GM18951 (cell line): ENCODE results near the gene CANT1.

Source experiments
- POLR2A ChIP-seq: IDR thresholded peaks from 4 replicates; pipeline ENCODE4 v1.6.1; 2011; ENCODE audit warnings: mild to moderate bottlenecking; ENCODE audit not compliant: insufficient read length, insufficient read depth; ENCODE audit errors: extremely low read depth
- in situ Hi-C: fragments of 300-500 bp; cut with MboI; formaldehyde crosslinking; loops from one replicate; pipeline ENCODE4 v1.12.0; 2022; ENCODE audit warnings: low sequenced_read_pairs, mixed read lengths, inconsistent platforms; ENCODE audit not compliant: unreplicated experiment

CANT1 gene

GRCh38 chr17:79047291-79047920 is 37.8 kb upstream of the CANT1 start:
- in situ Hi-C loops = no loop called here
- TF ChIP-seq POLR2A = no peak

- in situ Hi-C loops = no loop called here
- TF ChIP-seq POLR2A = no peak
Measured at GRCh38 chr17:79046916-79047280, 37.3 kb upstream of the CANT1 start.

GRCh38 chr17:79046197-79046915 is 36.8 kb upstream of the CANT1 start:
- no peak for TF ChIP-seq POLR2A
- in situ Hi-C loops = no loop called here

- no peak for TF ChIP-seq POLR2A
- in situ Hi-C loops = no loop called here
Measured at GRCh38 chr17:79045842-79046196, 36.3 kb upstream of the CANT1 start.

GRCh38 chr17:79045001-79045729 is 35.6 kb upstream of the CANT1 start:
- in situ Hi-C loops = no loop called here

GRCh38 chr17:79044462-79044861 is 34.9 kb upstream of the CANT1 start:
- in situ Hi-C loops = no loop called here
- TF ChIP-seq POLR2A = no peak

More at GRCh38 chr17:79045001-79045729, 35.6 kb upstream of the CANT1 start:
- no peak for TF ChIP-seq POLR2A

- TF ChIP-seq POLR2A = no peak
- in situ Hi-C loops = no loop called here
Measured at GRCh38 chr17:79043931-79044320, 34.4 kb upstream of the CANT1 start.

GRCh38 chr17:79043191-79043930 is 33.8 kb upstream of the CANT1 start:
- in situ Hi-C loops = no loop called here
- no peak for TF ChIP-seq POLR2A

GRCh38 chr17:79042421-79043190 is 33.0 kb upstream of the CANT1 start:
- in situ Hi-C loops = no loop called here

GRCh38 chr17:79041723-79042420 is 32.3 kb upstream of the CANT1 start:
- in situ Hi-C loops = no loop called here
- TF ChIP-seq POLR2A = no peak

More at GRCh38 chr17:79042421-79043190, 33.0 kb upstream of the CANT1 start:
- no peak for TF ChIP-seq POLR2A

GRCh38 chr17:79041041-79041570 is 31.5 kb upstream of the CANT1 start:
- TF ChIP-seq POLR2A = no peak
- in situ Hi-C loops = no loop called here

- TF ChIP-seq POLR2A = no peak
- in situ Hi-C loops = no loop called here
Measured at GRCh38 chr17:79039886-79040285, 30.3 kb upstream of the CANT1 start.
